ENCODE data around the gene MEIS1. TPM values are rescaled to one million over a fixed set of nuclear protein-coding genes. Genes with fewer than 3 reads are reported as not detected.

Gene MEIS1
- polyA plus RNA-seq, 2 donors, result 16.8 to 30.4 TPM

GRCh38 chr2:66539452-66539851 lies 104.5 kb downstream of the MEIS1 start:
- 58 to 65% methylated on average over 5 of the region's 5 CpGs for WGBS, 2 donors
- no peak overlapping the region for H3K4me3 ChIP-seq (ENCODE audit: low read depth in 1 of 2, low read length in 2 of 2)
- no peaks in the 10 kb centered on the region for H3K27me3 ChIP-seq (ENCODE audit: control insufficient read depth in 1 of 2, insufficient read depth in 2 of 2, low read length in 2 of 2)
- H3K4me1 ChIP-seq (ENCODE audit: control insufficient read depth in 2 of 2, insufficient read depth in 2 of 2, low read length in 1 of 2), result peaks cover 0 to 4% of the 10 kb centered on the region in 2 donors
- H3K27ac ChIP-seq (ENCODE audit: low read depth in 2 of 2, low read length in 1 of 2), result peak overlapping the region in 1 of 2 donors; percentile 38
- H3K36me3 ChIP-seq (ENCODE audit: control insufficient read depth in 2 of 2, insufficient read depth in 2 of 2, low read length in 1 of 2), result peaks cover 0 to 2% of the 10 kb centered on the region in 2 donors
- H3K9me3 ChIP-seq (ENCODE audit: control insufficient read depth in 2 of 2, insufficient read depth in 1 of 2, low read depth in 1 of 2, low read length in 1 of 2), result no peaks in the 10 kb centered on the region

GRCh38 chr2:66541646-66542045 lies 106.7 kb downstream of the MEIS1 start:
- Histone ChIP-seq H3K27ac (ENCODE audit: low read depth in 2 of 2, low read length in 1 of 2) (no peak overlapping the region), H3K27me3 (ENCODE audit: control insufficient read depth in 1 of 2, insufficient read depth in 2 of 2, low read length in 2 of 2) (no peaks in the 10 kb centered on the region), H3K9me3 (ENCODE audit: control insufficient read depth in 2 of 2, insufficient read depth in 1 of 2, low read depth in 1 of 2, low read length in 1 of 2) (no peaks in the 10 kb centered on the region), H3K36me3 (ENCODE audit: control insufficient read depth in 2 of 2, insufficient read depth in 2 of 2, low read length in 1 of 2) (peaks cover 0 to 2% of the 10 kb centered on the region in 2 donors), H3K4me3 (ENCODE audit: low read depth in 1 of 2, low read length in 2 of 2) (no peak overlapping the region), H3K4me1 (ENCODE audit: control insufficient read depth in 2 of 2, insufficient read depth in 2 of 2, low read length in 1 of 2) (peaks cover 0 to 4% of the 10 kb centered on the region in 2 donors)
- 65 to 78% methylated on average over 4 of the region's 4 CpGs for WGBS, 2 donors

- Histone ChIP-seq H3K27ac (ENCODE audit: low read depth in 2 of 2, low read length in 1 of 2) (no peak overlapping the region), H3K4me3 (ENCODE audit: low read depth in 1 of 2, low read length in 2 of 2) (no peak overlapping the region), H3K9me3 (ENCODE audit: control insufficient read depth in 2 of 2, insufficient read depth in 1 of 2, low read depth in 1 of 2, low read length in 1 of 2) (no peaks in the 10 kb centered on the region), H3K4me1 (ENCODE audit: control insufficient read depth in 2 of 2, insufficient read depth in 2 of 2, low read length in 1 of 2) (peaks cover 0 to 4% of the 10 kb centered on the region in 2 donors), H3K36me3 (ENCODE audit: control insufficient read depth in 2 of 2, insufficient read depth in 2 of 2, low read length in 1 of 2) (peaks cover 0 to 2% of the 10 kb centered on the region in 2 donors), H3K27me3 (ENCODE audit: control insufficient read depth in 1 of 2, insufficient read depth in 2 of 2, low read length in 2 of 2) (no peaks in the 10 kb centered on the region)
- 71 to 77% methylated on average over 5 of the region's 5 CpGs for WGBS, 2 donors
Observed at GRCh38 chr2:66543257-66543767, 108.4 kb downstream of the MEIS1 start.

GRCh38 chr2:66544258-66544657 lies 109.3 kb downstream of the MEIS1 start:
- no peak overlapping the region for H3K4me3 ChIP-seq (ENCODE audit: low read depth in 1 of 2, low read length in 2 of 2)
- H3K27me3 ChIP-seq (ENCODE audit: control insufficient read depth in 1 of 2, insufficient read depth in 2 of 2, low read length in 2 of 2), result no peaks in the 10 kb centered on the region
- 76 to 83% methylated on average over 2 of the region's 2 CpGs for WGBS, 2 donors
- no peak overlapping the region for H3K27ac ChIP-seq (ENCODE audit: low read depth in 2 of 2, low read length in 1 of 2)
- no peaks in the 10 kb centered on the region for H3K9me3 ChIP-seq (ENCODE audit: control insufficient read depth in 2 of 2, insufficient read depth in 1 of 2, low read depth in 1 of 2, low read length in 1 of 2)
- H3K36me3 ChIP-seq (ENCODE audit: control insufficient read depth in 2 of 2, insufficient read depth in 2 of 2, low read length in 1 of 2), result peaks cover 0 to 2% of the 10 kb centered on the region in 2 donors
- H3K4me1 ChIP-seq (ENCODE audit: control insufficient read depth in 2 of 2, insufficient read depth in 2 of 2, low read length in 1 of 2), result peaks cover 0 to 4% of the 10 kb centered on the region in 2 donors

- Histone ChIP-seq H3K36me3 (ENCODE audit: control insufficient read depth in 2 of 2, insufficient read depth in 2 of 2, low read length in 1 of 2) (peaks cover 0 to 2% of the 10 kb centered on the region in 2 donors), H3K4me3 (ENCODE audit: low read depth in 1 of 2, low read length in 2 of 2) (no peak overlapping the region), H3K4me1 (ENCODE audit: control insufficient read depth in 2 of 2, insufficient read depth in 2 of 2, low read length in 1 of 2) (no peaks in the 10 kb centered on the region), H3K27ac (ENCODE audit: low read depth in 2 of 2, low read length in 1 of 2) (no peak overlapping the region), H3K27me3 (ENCODE audit: control insufficient read depth in 1 of 2, insufficient read depth in 2 of 2, low read length in 2 of 2) (no peaks in the 10 kb centered on the region), H3K9me3 (ENCODE audit: control insufficient read depth in 2 of 2, insufficient read depth in 1 of 2, low read depth in 1 of 2, low read length in 1 of 2) (no peaks in the 10 kb centered on the region)
Observed at GRCh38 chr2:66545258-66545657, 110.3 kb downstream of the MEIS1 start.

GRCh38 chr2:66547118-66547517 lies 112.2 kb downstream of the MEIS1 start:
- H3K4me1 ChIP-seq (ENCODE audit: control insufficient read depth in 2 of 2, insufficient read depth in 2 of 2, low read length in 1 of 2), result no peaks in the 10 kb centered on the region
- no peaks in the 10 kb centered on the region for H3K36me3 ChIP-seq (ENCODE audit: control insufficient read depth in 2 of 2, insufficient read depth in 2 of 2, low read length in 1 of 2)
- H3K9me3 ChIP-seq (ENCODE audit: control insufficient read depth in 2 of 2, insufficient read depth in 1 of 2, low read depth in 1 of 2, low read length in 1 of 2), result no peaks in the 10 kb centered on the region
- H3K27ac ChIP-seq (ENCODE audit: low read depth in 2 of 2, low read length in 1 of 2), result no peak overlapping the region
- H3K4me3 ChIP-seq (ENCODE audit: low read depth in 1 of 2, low read length in 2 of 2), result no peak overlapping the region
- H3K27me3 ChIP-seq (ENCODE audit: control insufficient read depth in 1 of 2, insufficient read depth in 2 of 2, low read length in 2 of 2), result no peaks in the 10 kb centered on the region
- 37 to 42% methylated on average over 2 of the region's 2 CpGs for WGBS, 2 donors

- H3K27ac ChIP-seq (ENCODE audit: low read depth in 2 of 2, low read length in 1 of 2), result peak overlapping the region in 1 of 2 donors; percentile 13
- no peaks in the 10 kb centered on the region for H3K36me3 ChIP-seq (ENCODE audit: control insufficient read depth in 2 of 2, insufficient read depth in 2 of 2, low read length in 1 of 2)
- no peaks in the 10 kb centered on the region for H3K27me3 ChIP-seq (ENCODE audit: control insufficient read depth in 1 of 2, insufficient read depth in 2 of 2, low read length in 2 of 2)
- H3K9me3 ChIP-seq (ENCODE audit: control insufficient read depth in 2 of 2, insufficient read depth in 1 of 2, low read depth in 1 of 2, low read length in 1 of 2), result no peaks in the 10 kb centered on the region
- H3K4me1 ChIP-seq (ENCODE audit: control insufficient read depth in 2 of 2, insufficient read depth in 2 of 2, low read length in 1 of 2), result no peaks in the 10 kb centered on the region
- no peak overlapping the region for H3K4me3 ChIP-seq (ENCODE audit: low read depth in 1 of 2, low read length in 2 of 2)
- 28 to 31% methylated on average over 2 of the region's 2 CpGs for WGBS, 2 donors
Observed at GRCh38 chr2:66547887-66548286, 113.0 kb downstream of the MEIS1 start.

- H3K27ac ChIP-seq (ENCODE audit: low read depth in 2 of 2, low read length in 1 of 2), result no peak overlapping the region
- no peaks in the 10 kb centered on the region for H3K36me3 ChIP-seq (ENCODE audit: control insufficient read depth in 2 of 2, insufficient read depth in 2 of 2, low read length in 1 of 2)
- H3K4me3 ChIP-seq (ENCODE audit: low read depth in 1 of 2, low read length in 2 of 2), result no peak overlapping the region
- WGBS, 2 donors, result 46 to 55% methylated on average over 3 of the region's 3 CpGs
- H3K9me3 ChIP-seq (ENCODE audit: control insufficient read depth in 2 of 2, insufficient read depth in 1 of 2, low read depth in 1 of 2, low read length in 1 of 2), result no peaks in the 10 kb centered on the region
- no peaks in the 10 kb centered on the region for H3K4me1 ChIP-seq (ENCODE audit: control insufficient read depth in 2 of 2, insufficient read depth in 2 of 2, low read length in 1 of 2)
- no peaks in the 10 kb centered on the region for H3K27me3 ChIP-seq (ENCODE audit: control insufficient read depth in 1 of 2, insufficient read depth in 2 of 2, low read length in 2 of 2)
Observed at GRCh38 chr2:66548422-66548821, 113.5 kb downstream of the MEIS1 start.

GRCh38 chr2:66550826-66551225 lies 115.9 kb downstream of the MEIS1 start:
- 36 to 53% methylated on average over 1 of the region's 1 CpG for WGBS, 2 donors
- H3K9me3 ChIP-seq (ENCODE audit: control insufficient read depth in 2 of 2, insufficient read depth in 1 of 2, low read depth in 1 of 2, low read length in 1 of 2), result no peaks in the 10 kb centered on the region
- H3K27ac ChIP-seq (ENCODE audit: low read depth in 2 of 2, low read length in 1 of 2), result no peak overlapping the region
- H3K36me3 ChIP-seq (ENCODE audit: control insufficient read depth in 2 of 2, insufficient read depth in 2 of 2, low read length in 1 of 2), result no peaks in the 10 kb centered on the region
- peaks cover 0 to 11% of the 10 kb centered on the region in 2 donors for H3K4me1 ChIP-seq (ENCODE audit: control insufficient read depth in 2 of 2, insufficient read depth in 2 of 2, low read length in 1 of 2)
- no peaks in the 10 kb centered on the region for H3K27me3 ChIP-seq (ENCODE audit: control insufficient read depth in 1 of 2, insufficient read depth in 2 of 2, low read length in 2 of 2)
- H3K4me3 ChIP-seq (ENCODE audit: low read depth in 1 of 2, low read length in 2 of 2), result no peak overlapping the region

- H3K27ac ChIP-seq (ENCODE audit: low read depth in 2 of 2, low read length in 1 of 2), result peak overlapping the region; percentile 60 to 81
- H3K4me1 ChIP-seq (ENCODE audit: control insufficient read depth in 2 of 2, insufficient read depth in 2 of 2, low read length in 1 of 2), result peaks cover 0 to 11% of the 10 kb centered on the region in 2 donors
- no peak overlapping the region for H3K4me3 ChIP-seq (ENCODE audit: low read depth in 1 of 2, low read length in 2 of 2)
- WGBS, 2 donors, result 33 to 36% methylated on average over 4 of the region's 4 CpGs
- H3K9me3 ChIP-seq (ENCODE audit: control insufficient read depth in 2 of 2, insufficient read depth in 1 of 2, low read depth in 1 of 2, low read length in 1 of 2), result no peaks in the 10 kb centered on the region
- no peaks in the 10 kb centered on the region for H3K36me3 ChIP-seq (ENCODE audit: control insufficient read depth in 2 of 2, insufficient read depth in 2 of 2, low read length in 1 of 2)
- no peaks in the 10 kb centered on the region for H3K27me3 ChIP-seq (ENCODE audit: control insufficient read depth in 1 of 2, insufficient read depth in 2 of 2, low read length in 2 of 2)
Observed at GRCh38 chr2:66553370-66553769, 118.4 kb downstream of the MEIS1 start.
